Spleen (tissue), 7 donors: Measurements from ENCODE around the gene UNC79.

ENCODE experiments used
- CTCF ChIP-seq, 11 experiments: fragments of 200-600 bp in 7 of 11; fragments of 450-650 bp in 4 of 11; sonication (generic) in 4 of 11; IDR thresholded peaks in 8 of 11; conservative IDR thresholded peaks in 3 of 11; 1 replicate in 7 of 11; 2 replicates in 4 of 11; pipeline versions ENCODE4 v1.4.0 to v1.8.0; 2016 to 2021; ENCODE audit warnings: antibody characterized with exemption in 11 of 11, inconsistent platforms in 4 of 11, mild to moderate bottlenecking in 1 of 11
- POLR2A ChIP-seq, 3 donors: fragments of 450-650 bp; IDR thresholded peaks; one replicate each; pipeline ENCODE4 v1.5.1; 2017; ENCODE audit warnings: antibody characterized with exemption in 3 of 3, mild to moderate bottlenecking in 1 of 3
- donor health status: DM: no; HTN: no; CAD: no; lungs with moderate emphysema.
- donor health status: DM: no; HTN: no; CAD: no.
- donor health status: DM: no; HTN: no; CAD: no.

GRCh38 chr14:93522221-93522620 is 91.5 kb downstream of the UNC79 start:
- TF ChIP-seq POLR2A (IDR thresholded peaks at IDR 0.05), result no peak
- TF ChIP-seq CTCF (IDR thresholded peaks at IDR 0.05 in 8 of 11, conservative IDR thresholded peaks at IDR 0.05 in 3 of 11), result no peak
